Sciatic nerve (tissue), 2 donors: ENCODE data around the gene NT5C1A. TPM values are rescaled to one million over a fixed set of nuclear protein-coding genes. Genes with fewer than 3 reads are reported as not detected.

Experiments
- ATAC-seq: fragments of 200-7000 bp; cut with Tn5 transposase; one replicate; pipeline ENCODE4 v1.9.1; 2020; ENCODE audit warnings: mild to moderate bottlenecking, moderate library complexity
- DNase-seq: peaks from one replicate; pipeline ENCODE4 v3.0.0-alpha.2; 2020; ENCODE audit warnings: low spot score
- intact Hi-C: fragments of 100-400 bp; cut with DNase I; formaldehyde crosslinking; loops from one replicate; pipeline ENCODE4 v1.14.2; 2022
- total RNA-seq: library from RNA; stranded (reverse); fragmentation: NEBNext Ultra II Directional; extraction: Animal tissue kit (Norgen Biotek cat#: 25700); gene quantifications from one replicate; pipeline ENCODE4 v1.2.1, GENCODE V29; 2021
- donor health status: DM: no; HTN: no; CAD: no.
- donor health status: DM: no; HTN: no; CAD: no.

The NT5C1A gene
- total RNA-seq, 1 donor from 2014 or later: 1.4 TPM

DNA sequence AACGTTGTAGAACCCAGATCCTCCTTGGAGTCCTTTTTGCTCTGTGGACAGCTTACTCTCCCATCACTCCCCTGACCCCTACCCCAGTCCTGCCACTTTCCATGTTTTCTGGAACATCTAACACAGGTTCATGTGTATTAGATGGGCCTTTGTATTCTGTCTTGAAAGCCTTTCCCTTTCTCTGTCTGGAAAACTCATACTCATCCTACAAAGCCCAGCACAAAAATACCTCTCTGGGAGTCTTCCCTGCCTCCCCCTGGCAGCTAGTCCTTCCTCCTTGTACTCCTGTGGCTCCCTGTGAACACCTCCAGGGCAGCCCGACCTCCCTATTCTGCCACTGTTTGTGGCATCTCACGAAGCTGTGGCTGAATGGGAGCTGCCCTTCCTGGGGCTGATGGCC, 24.7 kb downstream of the NT5C1A start:
- intact Hi-C loops: loop anchor here (2.0 kb wide), 1 partner anchor 166 kb away; no protein-coding TSS in a partner anchor
- no peak for DNase-seq
- no peak for ATAC-seq

DNA sequence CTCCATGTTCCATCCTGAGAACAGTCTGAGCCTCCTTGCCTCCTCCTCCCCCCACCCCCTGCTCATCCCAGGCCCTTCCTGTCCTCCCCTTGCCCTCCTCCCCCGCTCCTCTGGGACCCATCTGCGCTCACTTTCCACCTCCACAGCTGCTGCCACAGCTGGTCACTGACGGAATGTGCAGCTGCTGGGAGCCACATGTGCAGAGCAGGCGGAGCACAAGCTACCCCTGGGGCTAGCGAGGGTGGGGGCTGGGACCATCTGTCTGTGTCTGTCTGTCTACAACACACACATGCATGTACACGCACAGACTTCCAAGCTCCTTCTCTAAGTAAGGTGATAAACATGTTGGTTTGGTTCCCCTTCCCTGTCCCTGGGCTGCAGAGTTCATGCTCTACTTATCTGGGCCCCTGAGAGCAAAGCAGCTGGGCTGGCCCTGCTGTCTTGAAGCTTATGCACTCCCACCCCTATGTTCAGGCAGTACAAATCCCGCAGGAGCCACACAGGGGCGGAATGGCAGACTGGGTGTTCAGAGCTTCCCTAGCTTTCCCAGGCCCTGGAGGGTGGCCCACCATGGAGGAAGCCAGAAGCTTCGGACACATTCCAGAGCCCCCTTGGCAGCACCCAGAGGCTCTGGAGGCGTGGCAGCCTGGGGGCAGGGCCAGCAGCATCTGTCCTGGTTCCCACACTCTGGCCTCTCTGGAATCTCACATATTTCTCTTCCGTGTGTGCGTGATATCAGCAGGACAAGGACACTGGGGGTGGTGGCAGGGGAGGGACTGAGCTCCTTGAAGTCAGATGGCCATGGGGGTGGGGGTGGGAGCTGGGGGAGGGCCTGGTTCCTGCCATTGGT, 25.4 kb downstream of the NT5C1A start:
- ATAC-seq: peak; percentile 94
- intact Hi-C loops: loop anchor here (2.0 kb wide), 1 partner anchor 166 kb away; no protein-coding TSS in a partner anchor
- DNase-seq: peak; percentile 85

DNA sequence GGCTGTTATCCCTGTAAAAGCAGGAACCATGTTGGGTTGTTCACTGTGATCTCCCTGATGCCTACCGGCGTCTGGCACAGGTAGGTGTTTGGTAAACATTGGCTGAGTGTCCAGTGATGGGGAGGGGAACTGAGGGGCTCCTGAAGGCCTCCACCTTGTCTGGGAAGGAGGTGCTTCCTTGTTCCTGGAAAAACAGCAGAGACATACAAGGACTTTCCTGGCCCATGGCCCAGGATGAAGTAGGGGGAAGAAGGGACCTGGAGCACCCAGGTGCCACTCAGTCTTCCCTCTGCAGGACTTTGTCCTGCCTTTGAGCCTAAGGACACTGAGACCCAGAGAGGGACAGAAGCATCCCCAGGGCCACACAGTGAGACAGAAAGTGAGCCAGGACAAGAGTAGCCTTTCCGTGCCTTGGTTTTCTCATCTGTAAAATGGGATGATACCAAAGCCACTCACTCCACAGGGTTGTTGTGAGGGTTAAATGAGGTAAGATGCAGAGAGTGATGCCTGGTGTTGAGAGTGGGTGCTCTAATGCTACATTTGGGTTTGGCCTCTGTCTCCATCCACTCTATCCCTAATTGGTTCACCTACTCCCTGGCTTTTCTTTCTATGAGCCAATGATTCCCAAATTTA, 26.4 kb downstream of the NT5C1A start:
- no peak for DNase-seq
- ATAC-seq: no peak
- intact Hi-C loops: loop anchor here (2.0 kb wide), 1 partner anchor 165 kb away; no protein-coding TSS in a partner anchor

DNA sequence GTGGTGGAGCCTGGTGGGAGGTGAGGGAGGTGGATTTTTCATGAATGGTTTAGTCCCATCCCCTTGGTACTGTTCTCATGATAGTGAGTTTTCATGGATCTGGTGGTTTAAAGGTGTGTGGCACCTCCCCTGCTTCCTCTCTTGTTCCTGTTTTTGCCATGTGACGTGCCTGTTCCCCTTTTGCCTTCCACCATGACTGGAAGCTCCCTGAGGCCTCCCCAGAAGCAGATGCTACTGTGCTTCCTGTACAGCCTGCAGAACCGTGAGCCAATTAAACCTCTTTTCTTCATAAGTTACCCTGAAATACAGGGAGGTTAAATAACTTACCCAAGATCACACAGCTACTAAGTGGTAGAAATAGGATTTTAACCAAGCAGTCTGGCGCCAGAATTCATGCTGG, 28.2 kb downstream of the NT5C1A start:
- intact Hi-C loops: no loop called here
- DNase-seq: no peak
- no peak for ATAC-seq

DNA sequence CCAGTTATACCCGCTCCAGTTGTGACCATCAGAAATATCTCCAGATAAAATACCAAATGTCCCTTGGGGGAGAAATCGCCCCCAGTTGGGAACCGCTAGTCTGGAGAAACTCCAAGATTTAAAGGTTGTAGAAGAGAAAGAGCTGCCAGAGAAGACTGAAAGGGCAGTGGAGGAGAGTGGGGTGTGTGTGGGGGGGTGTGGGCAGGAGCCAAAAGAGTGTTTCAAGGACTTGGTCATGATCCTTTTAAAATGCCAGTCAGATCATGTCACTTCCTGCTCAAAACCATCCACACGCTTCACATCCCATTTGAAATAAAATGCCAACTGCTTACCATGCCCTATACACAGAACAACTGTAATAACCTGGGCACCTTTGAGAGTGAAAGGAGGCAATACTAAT, 29.1 kb downstream of the NT5C1A start:
- intact Hi-C loops: no loop called here
- ATAC-seq: no peak
- DNase-seq: no peak

DNA sequence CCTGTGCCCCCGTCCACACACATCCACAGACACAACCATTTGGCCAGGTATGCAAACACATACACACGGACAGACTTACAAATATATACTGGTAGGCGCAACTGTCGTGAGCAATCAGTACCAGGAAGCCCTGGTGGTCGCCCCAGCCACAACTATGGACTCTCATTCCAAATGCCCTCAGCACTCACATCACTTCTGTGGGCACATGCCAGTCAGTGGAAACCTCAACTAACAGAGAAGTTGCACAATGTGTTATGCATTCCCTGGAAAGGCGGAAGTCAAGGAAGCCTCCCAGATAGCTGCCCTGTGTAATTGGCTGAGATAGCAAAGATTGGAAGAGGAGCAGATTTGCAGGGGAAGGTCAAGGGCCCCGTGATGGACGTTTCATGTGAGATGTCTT, 31.0 kb downstream of the NT5C1A start:
- DNase-seq (no peak), ATAC-seq (no peak)
- intact Hi-C loops: no loop called here

DNA sequence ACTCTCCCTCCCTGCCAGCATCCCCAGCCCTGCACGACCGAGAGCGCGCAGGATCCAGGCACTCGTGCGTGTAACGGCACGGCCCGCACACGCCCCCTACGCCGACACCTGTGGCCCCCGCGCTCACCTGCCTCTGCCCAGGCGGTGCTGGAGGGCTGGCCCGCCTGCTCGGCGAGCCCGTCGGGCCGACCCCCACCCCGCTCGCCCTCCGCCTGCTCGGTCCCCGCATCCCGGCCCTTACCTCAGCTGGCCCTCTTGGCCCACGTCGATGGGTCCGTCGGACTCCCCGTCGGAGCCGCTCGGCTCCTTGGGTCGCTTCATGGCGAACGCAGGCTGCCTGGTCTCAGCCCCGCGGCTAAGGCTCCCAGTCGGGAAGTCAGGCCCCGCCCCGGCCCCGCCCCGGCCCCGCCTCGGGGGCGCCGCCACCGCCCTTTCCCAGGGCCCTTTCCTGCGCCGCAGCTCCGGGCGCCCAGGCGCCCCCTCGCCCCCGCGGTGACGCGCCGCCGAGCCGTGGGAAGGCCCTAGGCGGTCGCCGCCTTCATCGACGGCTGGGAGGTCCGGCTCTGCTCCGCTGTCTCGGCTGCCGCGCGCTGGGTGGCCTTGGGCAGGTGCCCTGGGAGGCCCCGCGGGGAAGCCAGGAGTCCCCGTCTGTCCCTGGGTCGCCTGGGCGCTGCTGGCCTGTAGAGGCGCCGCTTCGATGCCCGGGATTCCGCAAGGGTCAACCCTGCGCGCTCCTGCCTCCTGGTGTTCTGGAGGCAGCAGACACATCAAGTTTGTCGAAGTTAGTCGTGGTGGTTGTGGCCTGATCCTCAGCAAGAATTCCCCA, 32.4 kb downstream of the NT5C1A start, which contains the start of gene HEYL:
Gene HEYL, minus strand, starts transcription at position 339 of the 826 bp plus-strand sequence. Its CDS starts 18 bp downstream, at position 321.
- ATAC-seq: peak; percentile 57
- intact Hi-C loops: no loop called here
- peak; percentile 79 for DNase-seq

DNA sequence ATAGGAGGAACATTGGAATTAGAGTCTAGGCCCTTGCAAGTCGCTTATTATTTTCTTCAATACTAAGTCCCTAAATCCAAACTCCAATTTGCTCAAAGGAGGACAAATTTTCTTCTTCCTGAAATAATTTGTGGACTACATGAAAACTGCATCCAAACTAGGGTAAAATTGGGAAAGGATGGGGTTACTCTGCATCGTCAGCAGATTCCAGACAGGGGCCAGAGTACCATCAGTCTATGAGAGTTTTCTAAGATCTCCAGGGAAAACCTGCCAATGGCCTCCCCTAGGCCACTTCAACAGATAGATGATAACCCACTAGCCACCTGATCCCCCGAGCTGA, 33.0 kb downstream of the NT5C1A start:
- DNase-seq (no peak), ATAC-seq (no peak)
- intact Hi-C loops: no loop called here

DNA sequence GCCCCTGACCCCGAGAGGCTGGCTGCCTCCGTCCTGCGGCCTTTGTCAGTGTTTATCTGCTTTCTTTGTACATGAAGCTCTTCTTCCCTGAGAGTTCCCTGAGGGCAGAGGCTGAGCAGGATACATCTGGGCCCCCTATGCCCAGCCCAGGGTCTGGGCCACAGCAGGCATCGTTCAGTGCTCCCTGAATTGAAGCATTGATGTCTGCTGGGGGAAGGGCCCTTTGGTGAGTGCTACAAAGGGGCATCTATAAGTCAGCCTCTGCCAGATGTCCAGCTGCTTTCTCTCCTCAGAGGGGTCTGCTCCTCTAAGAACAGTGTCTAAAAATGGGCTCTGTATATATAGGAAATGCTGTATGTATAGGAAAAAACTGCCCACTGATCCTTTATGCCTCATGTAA, 34.5 kb downstream of the NT5C1A start:
- intact Hi-C loops: no loop called here
- ATAC-seq (no peak), DNase-seq (no peak)

DNA sequence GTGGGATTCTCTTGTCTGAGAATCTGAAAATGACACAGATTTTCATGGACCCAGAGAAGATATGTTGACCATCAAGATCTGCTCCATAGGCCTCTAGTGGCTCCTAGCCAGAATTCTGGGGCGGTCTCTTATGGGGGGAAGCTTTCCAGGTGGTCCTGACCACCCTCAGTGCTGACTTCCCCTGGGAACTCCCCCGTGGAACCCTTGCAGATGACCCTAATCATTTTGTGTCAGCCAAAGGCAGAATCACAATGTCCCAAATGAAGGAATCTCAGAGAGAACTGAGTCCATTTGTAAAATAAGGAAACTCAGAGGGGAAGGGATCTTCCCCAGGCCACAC, 36.1 kb downstream of the NT5C1A start:
- intact Hi-C loops: no loop called here
- DNase-seq: no peak
- no peak for ATAC-seq

DNA sequence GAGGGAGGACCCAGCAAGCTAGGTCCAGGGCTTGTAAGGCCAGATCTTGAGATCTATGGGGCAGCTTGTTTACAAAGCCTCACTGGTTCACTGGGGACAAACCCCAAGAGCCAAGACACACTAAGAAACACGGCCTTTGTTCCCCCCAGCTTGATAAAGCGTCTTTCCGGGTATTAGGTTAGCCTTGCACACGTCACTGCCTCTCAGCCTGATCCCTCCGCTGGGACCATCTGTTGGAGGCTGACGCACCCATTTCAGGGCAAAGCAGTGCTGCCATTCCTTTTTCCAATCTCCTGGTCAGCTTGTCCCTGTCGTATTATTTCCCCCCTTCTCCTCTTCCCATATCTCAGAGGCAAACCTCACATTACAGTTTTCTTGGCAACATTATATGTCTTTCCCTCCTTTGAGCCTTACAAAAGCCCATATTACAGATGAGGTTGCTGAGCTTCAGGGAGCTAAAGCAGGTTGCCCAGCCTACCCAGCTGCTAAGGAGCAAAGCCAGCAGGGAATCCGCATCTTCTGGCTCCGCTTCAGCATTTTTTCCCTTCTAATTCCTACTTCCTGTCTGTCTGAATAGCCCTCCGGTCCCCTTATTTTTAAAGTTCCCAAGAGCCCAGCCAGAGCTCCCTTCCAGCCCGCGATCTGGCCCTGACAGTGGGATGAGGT, 36.6 kb downstream of the NT5C1A start:
- intact Hi-C loops: no loop called here
- no peak for DNase-seq
- peak; percentile 86 for ATAC-seq

DNA sequence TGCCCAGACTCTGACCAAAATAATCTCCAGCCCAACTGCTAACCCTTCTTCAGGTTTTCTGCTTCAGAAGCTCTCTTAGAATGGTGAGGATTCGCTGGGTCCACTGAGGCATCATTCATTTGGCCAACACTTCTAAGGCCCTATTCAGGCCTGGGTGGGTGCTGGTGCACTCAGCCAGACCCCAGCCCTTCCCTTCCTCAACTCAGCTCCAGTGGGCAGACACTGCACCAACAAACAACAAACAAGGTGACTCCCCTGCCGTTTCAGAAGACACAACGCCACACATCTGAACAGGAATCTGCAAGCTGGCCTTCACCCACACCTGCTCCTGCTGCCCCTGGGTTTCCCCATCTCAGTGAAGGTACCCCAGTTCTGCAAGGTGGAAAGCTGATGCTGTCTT, 38.5 kb downstream of the NT5C1A start:
- DNase-seq (no peak), ATAC-seq (no peak)

DNA sequence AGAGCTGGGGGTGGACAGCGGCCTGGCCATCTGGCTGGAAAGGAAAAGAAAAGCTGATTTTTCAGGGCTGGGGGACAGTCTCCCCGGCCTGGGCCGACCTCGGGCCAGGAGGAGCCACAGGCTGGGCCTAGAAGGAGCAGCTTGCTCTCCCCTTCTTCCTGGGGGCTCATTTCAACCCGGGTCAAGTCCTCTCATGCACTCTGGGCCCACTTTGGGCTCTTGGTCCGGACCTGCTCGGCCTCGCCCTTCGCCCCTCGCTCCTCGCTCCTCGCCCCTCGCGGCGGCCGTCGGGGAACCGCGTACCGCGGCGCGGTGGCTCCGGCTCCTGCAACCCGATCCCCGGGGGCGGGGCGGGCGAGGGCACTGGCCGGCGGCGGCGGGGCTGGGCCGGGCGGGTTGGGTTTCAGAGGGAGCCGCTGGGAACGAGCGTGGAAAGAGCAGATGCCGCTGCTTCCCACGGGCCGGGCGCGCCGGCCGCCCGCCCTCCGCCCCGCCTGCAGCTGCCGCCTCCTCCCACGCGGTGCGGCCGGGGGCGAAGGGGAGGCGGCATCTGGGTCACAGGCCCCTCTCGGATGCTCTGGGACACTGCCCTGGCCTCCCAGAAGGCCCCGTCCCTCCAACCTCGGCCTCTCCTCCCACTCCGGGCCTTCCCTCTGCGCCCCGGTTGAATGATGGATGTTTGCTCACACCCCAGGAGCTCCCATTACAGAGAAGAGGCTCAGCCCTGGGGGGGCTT, 39.1 kb downstream of the NT5C1A start:
- peak; percentile 77 for DNase-seq
- peak; percentile 25 for ATAC-seq

More for the DNA sequence above, 38.5 kb downstream of the NT5C1A start:
- intact Hi-C loops: no loop called here

DNA sequence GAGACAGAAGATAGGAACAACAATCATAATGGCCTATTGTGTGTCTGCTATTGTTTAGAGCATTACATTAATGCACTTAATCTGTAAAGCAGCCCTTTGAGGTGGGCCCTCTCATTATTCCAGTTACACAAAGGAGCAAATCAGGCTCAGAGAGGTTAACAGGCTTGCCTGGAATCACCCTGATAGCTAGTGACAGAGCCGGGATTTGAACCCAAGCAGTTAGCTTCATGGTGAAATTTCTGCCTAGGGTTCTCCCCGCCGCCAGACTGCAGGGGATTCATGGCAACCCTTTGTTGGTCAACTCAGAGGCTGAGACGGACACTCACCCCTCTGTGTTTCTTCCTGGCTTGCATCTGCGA, 39.6 kb downstream of the NT5C1A start:
- intact Hi-C loops: no loop called here
- DNase-seq (no peak), ATAC-seq (no peak)

More for the DNA sequence above, 39.1 kb downstream of the NT5C1A start:
- intact Hi-C loops: no loop called here

DNA sequence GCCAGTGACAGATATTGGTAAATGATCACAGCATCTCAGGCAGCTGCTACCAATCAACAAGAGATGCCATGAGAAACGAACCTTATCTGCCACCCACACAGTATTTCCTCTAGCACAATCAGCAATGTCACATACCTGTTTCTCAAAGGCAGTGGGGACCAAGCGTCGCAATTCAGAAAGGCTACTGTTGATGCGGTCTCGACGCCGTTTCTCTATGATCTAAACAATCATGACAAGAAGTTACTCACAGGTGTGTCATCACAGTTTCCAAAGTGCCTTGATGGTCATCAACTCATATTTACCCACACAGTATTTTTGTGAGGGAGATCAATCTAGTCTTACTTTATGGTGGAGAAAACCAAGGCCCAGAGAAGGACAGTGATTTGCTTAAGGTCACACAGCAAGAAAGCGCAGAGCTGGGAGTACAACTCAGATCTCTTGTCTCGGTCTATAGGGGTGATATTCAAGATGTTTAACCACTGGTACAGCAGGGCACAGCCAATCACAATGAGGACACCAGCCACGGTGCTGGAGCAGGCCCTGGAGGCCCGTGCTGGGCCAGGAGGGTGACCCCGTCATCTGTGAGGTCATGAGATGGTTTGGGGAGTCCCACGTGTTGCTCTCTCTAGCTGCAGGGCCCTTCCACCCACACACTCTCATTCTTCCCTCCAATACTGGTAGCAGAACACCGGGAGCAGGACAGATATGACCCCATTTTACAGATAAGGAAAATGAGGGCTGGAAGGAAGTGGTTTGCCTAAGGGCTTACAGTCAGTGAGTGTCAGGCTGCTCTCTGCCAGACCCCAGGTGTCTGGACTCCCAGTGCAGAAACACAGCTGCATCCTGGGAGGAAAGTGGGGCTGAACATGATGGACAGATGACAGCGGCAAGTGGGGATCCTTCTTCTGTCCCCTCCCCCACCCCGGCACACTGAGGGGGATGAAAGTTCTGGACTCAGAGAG, 40.3 kb downstream of the NT5C1A start:
- intact Hi-C loops: no loop called here
- DNase-seq (no peak), ATAC-seq (no peak)

DNA sequence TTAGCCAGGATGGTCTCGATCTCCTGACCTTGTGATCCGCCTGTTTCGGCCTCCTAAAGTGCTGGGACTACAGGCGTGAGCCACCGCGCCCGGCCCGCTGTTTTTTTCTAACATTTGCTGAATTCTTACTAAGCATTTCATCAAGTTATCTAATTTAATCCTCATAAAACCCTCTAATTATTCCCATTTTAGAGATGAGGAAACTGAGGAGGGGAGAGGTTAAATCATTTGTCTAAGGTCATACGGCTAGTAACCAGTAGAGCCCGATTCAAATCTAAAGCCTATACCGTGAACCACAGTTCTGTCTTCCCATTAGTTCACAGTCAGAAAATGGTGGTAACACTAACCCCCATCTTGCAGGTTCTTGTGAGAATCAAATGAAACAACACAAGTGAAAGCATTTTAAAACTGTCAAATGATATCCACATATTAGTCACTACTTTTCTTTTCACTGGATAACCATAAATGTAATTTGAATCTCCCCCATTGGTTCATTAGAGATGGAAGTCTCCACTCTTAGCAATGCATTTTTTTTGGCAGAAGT, 43.0 kb downstream of the NT5C1A start:
- ATAC-seq (no peak), DNase-seq (no peak)
- intact Hi-C loops: no loop called here

DNA sequence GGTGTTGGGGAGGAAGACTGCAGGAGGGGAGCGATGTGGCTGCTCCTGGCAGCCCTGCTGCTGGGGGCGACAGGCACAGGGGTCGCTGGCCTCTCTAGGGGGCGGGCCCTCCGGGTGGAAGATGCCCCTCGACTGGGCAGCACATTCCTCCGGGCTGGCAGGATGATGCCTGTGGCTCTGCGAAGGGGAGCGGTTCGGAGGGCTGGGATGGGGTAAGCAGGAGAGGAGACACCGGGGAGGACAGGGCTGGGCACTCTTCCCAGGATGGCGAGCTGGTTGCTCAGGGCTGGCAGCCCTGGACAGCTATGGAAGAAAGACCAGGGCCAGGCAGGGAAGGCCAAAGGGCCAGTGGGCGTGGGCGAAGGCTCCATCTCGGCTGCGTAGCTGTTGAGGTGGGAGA, 45.3 kb downstream of the NT5C1A start:
- DNase-seq (no peak), ATAC-seq (no peak)
- intact Hi-C loops: no loop called here
